Tibial nerve (tissue), 3 donors: Measurements from ENCODE around the gene JMJD6.

Experiments
- POLR2A ChIP-seq, 2 donors: fragments of 450-650 bp; IDR thresholded peaks; one replicate each; pipeline ENCODE4 v1.6.1; 2017; ENCODE audit warnings: antibody characterized with exemption in 2 of 2, mild to moderate bottlenecking in 2 of 2, moderate library complexity in 2 of 2
- TF ChIP-seq, protein P1 (sequence below), 5 experiments: fragments of 200-600 bp in 3 of 5; fragments of 450-650 bp in 2 of 5; sonication (generic) in 3 of 5; IDR thresholded peaks; one replicate each; pipeline ENCODE4 v1.5.1; 2016 to 2019; ENCODE audit warnings: antibody characterized with exemption in 5 of 5, mild to moderate bottlenecking in 3 of 5, moderate library complexity in 2 of 5

GRCh38 chr17:76716839-76717215, 9.6 kb downstream of the JMJD6 start:
- TF ChIP-seq, protein P1, sequence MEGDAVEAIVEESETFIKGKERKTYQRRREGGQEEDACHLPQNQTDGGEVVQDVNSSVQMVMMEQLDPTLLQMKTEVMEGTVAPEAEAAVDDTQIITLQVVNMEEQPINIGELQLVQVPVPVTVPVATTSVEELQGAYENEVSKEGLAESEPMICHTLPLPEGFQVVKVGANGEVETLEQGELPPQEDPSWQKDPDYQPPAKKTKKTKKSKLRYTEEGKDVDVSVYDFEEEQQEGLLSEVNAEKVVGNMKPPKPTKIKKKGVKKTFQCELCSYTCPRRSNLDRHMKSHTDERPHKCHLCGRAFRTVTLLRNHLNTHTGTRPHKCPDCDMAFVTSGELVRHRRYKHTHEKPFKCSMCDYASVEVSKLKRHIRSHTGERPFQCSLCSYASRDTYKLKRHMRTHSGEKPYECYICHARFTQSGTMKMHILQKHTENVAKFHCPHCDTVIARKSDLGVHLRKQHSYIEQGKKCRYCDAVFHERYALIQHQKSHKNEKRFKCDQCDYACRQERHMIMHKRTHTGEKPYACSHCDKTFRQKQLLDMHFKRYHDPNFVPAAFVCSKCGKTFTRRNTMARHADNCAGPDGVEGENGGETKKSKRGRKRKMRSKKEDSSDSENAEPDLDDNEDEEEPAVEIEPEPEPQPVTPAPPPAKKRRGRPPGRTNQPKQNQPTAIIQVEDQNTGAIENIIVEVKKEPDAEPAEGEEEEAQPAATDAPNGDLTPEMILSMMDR (IDR thresholded peaks at IDR 0.05) = no peak
- TF ChIP-seq POLR2A (IDR thresholded peaks at IDR 0.05) = no peak
